Astrocyte (in vitro differentiated cells and primary cell): ENCODE data around the gene UVSSA.

Experiments
- EZH2 ChIP-seq: IDR thresholded peaks from 2 replicates; pipeline ENCODE4 v1.6.1; 2012; ENCODE audit warnings: mild to moderate bottlenecking, low read length, inconsistent platforms; ENCODE audit not compliant: insufficient read depth
- TF ChIP-seq, protein P1 (sequence below): IDR thresholded peaks from 2 replicates; pipeline ENCODE4 v1.5.1; 2011; ENCODE audit warnings: low read depth, mild to moderate bottlenecking, inconsistent platforms, low read length, moderate library complexity; ENCODE audit not compliant: insufficient read depth

GRCh38 chr4:1367936-1368289, 20.9 kb downstream of the UVSSA start:
- TF ChIP-seq, protein P1, sequence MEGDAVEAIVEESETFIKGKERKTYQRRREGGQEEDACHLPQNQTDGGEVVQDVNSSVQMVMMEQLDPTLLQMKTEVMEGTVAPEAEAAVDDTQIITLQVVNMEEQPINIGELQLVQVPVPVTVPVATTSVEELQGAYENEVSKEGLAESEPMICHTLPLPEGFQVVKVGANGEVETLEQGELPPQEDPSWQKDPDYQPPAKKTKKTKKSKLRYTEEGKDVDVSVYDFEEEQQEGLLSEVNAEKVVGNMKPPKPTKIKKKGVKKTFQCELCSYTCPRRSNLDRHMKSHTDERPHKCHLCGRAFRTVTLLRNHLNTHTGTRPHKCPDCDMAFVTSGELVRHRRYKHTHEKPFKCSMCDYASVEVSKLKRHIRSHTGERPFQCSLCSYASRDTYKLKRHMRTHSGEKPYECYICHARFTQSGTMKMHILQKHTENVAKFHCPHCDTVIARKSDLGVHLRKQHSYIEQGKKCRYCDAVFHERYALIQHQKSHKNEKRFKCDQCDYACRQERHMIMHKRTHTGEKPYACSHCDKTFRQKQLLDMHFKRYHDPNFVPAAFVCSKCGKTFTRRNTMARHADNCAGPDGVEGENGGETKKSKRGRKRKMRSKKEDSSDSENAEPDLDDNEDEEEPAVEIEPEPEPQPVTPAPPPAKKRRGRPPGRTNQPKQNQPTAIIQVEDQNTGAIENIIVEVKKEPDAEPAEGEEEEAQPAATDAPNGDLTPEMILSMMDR: no peak
- no peak for TF ChIP-seq EZH2
